GM21367 (cell line): Measurements from ENCODE around the gene MOSPD2.

Experiments
- ATAC-seq: cut with Tn5 transposase; IDR thresholded peaks from one replicate; pipeline ENCODE4 v1.9.1; 2021; ENCODE audit not compliant: unreplicated experiment

The MOSPD2 gene

GRCh38 chrX:14913241-14913640 lies 40.0 kb downstream of the MOSPD2 start:
- ATAC-seq = no peak

DNA sequence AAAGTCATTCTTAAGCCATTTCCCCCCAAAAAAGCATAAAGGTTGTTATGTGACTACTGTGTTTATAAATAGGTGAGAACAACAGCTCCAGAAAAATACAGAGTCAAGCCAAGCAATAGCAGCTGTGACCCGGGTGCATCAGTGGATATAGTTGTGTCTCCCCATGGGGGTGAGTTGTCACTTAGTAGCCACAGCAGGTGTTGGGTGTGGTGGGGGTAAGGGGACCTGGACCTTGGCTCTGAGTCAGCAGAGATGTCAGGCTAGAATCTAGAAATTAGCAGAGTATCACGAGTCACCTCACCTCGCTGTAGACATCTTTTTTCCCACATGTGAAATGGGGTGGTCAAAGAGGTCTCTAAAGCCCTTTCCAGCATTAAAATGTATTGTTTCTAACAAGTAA lies 42.4 kb downstream of the MOSPD2 start:
- ATAC-seq = no peak

DNA sequence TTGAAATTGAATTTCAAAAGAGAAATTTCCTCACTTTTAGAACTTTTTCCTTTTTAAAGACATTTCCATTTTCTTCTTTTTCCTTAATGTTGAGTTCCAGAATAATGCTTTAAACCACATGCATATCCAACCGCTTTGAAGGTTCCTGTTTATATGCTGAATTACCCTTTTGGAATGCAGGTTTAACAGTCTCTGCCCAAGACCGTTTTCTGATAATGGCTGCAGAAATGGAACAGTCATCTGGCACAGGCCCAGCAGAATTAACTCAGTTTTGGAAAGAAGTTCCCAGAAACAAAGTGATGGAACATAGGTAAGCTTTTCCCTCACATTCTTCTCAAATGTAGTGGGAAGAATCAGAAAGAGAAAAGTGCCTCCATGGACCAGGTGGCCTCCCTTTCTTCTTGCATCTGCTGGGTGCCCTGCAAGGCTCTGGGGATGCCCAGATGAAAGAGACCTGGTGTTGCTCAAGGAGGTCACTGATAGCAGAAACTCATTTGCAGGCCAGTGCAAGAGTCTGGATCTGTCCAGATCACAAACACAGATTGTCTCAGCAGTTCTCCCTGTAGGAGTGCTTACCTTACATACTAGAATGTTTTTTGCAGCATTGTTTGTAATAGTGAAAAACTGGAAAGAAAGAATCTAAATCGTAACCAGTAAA lies 42.9 kb downstream of the MOSPD2 start:
- no peak for ATAC-seq

GRCh38 chrX:14919407-14919806 lies 46.2 kb downstream of the MOSPD2 start:
- ATAC-seq = no peak

DNA sequence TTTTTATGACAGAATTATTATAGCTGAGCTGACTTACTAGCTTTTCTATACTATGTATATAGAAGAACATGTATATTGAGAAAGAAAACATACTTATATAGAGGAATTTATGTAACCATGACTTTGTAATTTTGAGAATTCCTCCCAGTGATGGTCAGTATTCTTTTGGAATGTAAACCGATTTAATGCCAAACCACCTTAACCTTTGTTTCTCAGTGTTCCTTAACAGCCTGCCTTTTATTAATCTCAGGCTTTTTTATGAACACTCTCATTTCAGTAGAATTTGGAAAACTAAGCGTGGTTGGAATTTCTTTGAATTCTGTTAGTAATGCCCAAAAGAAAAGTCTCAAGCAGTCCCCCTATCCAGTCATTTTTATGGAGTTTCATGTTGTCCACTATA lies 47.0 kb downstream of the MOSPD2 start:
- ATAC-seq = no peak

DNA sequence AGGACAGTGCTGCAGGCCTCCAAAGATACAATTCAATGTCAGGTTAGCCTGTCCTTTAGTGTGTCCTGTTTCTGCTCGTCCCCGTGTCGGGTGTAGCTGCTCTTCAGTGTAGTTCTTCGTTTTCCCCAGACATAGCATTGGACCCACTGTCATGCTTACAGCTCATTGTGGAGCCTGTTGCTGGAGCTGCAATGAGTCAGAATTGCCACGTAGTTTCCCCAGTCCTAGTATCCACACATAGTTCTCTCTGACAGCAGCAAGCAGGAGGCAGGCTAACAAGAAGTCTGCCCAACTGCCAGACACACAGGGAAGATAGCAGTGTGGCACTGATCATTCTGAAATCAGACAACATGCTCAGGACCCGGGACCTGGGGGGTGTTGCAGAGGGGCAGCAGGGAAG lies 49.2 kb downstream of the MOSPD2 start:
- no peak for ATAC-seq

GRCh38 chrX:14923761-14924160 lies 50.5 kb downstream of the MOSPD2 start:
- no peak for ATAC-seq

GRCh38 chrX:14926471-14926870 lies 53.2 kb downstream of the MOSPD2 start:
- ATAC-seq = no peak

DNA sequence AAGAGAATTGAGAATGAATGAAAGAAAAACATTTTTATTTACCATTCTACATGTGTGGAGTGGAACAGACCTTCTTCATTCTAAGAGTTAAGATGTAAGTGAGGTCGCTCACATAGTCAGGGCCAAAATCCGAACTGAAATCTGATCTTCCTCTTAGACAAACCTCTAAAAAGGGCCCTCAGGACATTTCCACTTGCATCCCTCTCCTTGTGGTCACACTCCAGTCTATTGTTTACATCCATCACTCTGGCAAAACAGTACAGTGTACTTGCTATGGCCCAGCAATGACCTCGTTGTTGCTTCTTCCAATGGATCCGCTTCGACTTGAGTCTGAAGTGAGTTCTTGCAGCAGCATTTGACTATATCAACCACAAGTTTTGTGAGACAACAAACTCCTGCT lies 54.2 kb downstream of the MOSPD2 start:
- ATAC-seq = no peak

DNA sequence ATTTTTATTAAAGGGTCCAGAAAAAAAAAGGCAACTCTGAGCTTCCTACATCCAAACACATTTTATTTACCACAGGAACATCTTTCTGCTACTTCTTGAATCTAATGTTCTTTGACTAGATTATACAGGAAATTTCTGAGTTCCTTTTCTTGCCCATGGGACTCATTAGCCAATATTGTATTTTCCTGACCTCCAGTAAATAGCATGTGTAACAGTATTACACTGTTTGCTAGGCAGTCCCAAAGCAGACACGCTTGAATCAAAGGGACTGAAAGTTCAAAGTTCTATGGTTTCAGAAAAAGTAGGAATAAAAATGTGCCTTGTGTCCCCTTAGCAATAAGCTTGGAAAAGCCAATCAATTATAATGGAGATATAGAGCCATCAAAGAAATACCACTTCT lies 57.4 kb downstream of the MOSPD2 start:
- no peak for ATAC-seq

- ATAC-seq = no peak
Measured at GRCh38 chrX:14932136-14932535, 58.9 kb downstream of the MOSPD2 start.

DNA sequence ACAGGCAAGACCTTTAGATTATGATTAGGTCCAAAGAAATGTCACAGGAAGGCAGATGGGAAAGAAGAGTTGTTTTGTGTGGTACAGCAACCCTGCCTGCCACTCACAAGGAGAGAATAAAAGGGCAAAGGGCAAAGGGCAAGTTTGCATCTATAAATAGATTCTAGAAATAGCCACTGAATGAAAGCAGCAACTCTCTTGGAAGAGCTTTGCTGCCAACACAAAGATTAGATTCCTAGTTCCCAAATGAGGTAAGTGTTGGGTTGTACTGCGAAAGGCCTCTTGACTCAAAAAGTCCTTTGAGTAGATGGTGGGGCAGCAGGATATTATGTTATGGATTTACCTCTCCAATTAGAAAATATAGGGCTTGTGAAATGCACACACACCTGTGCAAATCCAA lies 61.2 kb downstream of the MOSPD2 start:
- ATAC-seq = no peak

- no peak for ATAC-seq
Measured at GRCh38 chrX:14936561-14936960, 63.3 kb downstream of the MOSPD2 start.

- no peak for ATAC-seq
Measured at GRCh38 chrX:14939644-14940043, 66.4 kb downstream of the MOSPD2 start.

- no peak for ATAC-seq
Measured at GRCh38 chrX:14941301-14941700, 68.1 kb downstream of the MOSPD2 start.

DNA sequence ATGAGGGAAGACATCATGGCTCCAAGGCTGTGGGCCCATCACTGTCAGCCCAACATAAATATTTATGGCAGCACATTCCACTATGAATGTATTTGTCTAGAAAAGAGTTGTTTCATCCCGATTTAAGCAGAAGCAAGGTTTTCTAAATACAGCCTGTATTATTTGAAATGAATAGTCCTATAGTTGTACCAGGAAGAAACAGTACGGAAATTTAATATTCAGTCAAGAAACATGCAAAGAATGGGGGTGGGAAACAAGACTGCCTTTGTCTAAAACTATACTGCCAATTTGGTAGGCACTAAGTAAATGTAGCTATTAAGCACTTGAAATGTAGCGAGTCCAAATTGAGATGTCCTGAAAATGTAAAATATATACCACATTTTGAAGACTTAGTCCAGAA lies 69.1 kb downstream of the MOSPD2 start:
- ATAC-seq = no peak

DNA sequence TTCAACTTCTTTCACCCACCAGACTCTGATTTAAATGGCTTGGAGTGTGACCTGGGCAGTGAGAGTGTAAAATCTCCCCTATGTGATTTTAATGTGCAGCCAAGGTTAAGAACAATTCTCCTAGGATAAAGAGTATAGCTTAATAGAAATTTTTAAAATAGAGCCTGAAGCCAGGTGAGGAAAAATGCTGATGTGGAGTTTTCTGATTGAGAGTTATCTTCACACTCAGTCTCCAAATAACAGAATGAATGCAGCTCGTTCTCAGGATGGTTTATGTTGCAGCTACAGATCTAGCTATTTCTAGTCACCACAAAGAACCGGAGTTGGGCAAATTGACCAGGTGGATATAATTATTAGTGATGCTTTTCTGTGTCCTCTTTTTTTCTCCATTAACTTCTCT lies 70.7 kb downstream of the MOSPD2 start:
- no peak for ATAC-seq

DNA sequence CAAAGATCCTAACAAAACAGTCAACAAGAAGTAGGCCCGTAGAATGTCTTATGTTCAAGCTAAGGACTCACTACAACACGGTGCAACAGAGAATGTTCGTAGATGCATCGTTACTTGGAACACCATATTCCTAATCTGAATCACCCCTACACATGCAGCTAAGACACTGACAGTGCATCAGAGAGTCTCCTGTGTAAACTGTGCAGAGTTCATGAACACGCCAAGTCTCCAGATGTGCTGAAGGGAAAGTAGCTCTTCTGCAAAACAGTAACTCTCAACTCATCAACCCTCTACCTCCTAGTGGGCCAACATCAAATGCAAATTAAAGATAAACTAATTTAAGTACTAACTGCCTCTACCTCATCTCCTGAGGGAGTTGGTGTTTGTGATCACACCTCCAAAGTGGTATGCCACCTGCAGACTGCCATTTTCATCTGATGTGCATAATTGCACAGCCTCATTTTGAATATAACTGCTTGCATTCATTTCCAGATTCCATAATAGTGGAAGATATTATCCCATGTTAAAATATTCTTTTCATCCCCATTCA lies 73.5 kb downstream of the MOSPD2 start:
- no peak for ATAC-seq

DNA sequence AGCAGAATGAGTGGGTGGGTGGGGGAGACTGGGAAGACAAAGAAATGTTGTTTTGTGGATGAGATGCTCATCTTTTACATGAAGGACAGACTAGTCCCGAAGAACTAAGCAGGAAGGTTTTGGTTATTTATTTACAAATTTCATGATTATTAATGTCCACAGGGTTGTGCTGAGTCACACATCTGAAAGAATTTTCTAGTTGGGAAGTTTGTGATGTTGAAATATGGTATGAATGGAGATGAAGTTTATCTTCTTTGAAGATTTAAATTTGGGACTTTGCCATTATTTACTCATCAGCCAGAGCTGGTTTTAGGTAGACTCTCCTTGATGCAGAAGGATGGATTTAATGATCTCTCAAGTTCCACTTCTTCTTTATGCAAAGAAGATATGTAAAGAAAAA lies 75.5 kb downstream of the MOSPD2 start:
- no peak for ATAC-seq

DNA sequence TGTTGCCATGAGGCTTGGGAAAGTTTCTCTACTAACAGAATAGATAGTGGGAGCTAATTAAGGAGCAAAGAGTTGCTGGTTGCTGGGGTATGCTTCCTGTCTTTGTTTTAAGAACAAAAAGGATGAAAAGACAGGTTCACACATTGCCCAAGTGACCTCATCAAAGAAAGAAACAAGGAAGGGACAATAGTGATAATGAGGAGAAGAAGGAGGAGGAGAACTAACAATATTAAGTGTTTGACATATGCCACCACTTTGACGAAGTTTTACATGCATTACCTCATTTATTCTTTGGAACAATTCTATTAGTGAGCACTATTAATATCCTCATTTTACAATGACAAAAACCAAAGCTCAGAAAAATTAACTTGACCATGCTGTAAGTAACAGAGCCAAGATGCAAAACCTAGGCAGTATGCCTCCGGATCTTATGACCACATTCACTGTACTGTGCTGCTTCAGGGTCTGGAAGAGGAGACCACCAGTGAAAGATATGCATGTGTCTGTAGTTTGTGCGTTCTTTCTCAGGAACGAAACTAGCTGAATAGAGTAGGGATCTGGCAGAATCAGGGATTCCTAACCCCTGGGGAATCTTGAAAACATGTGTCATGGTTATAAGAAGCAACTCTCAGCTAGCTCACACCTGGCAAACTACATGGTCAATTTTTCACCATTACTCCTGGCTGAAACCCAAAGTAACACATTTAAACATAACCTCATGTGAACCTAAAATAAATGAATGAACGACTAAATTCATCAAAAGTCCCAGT lies 83.8 kb downstream of the MOSPD2 start:
- no peak for ATAC-seq

GRCh38 chrX:14963447-14964236 lies 90.4 kb downstream of the MOSPD2 start:
- ATAC-seq = no peak

GRCh38 chrX:14964500-14964899 lies 91.3 kb downstream of the MOSPD2 start:
- no peak for ATAC-seq
